ENCODE measurements around the gene HPCAL1.

Gene HPCAL1

GRCh38 chr2:10407841-10408648, 105.3 kb downstream of the HPCAL1 start:
- no peak for TF ChIP-seq CTCF (IDR thresholded peaks at IDR 0.05; ENCODE audit: low read depth, low read length)
- no peak overlapping the region for H3K4me3 ChIP-seq (ENCODE audit: low read depth, low read length)

GRCh38 chr2:10408649-10409579, 106.2 kb downstream of the HPCAL1 start:
- H3K4me3 ChIP-seq (ENCODE audit: low read depth, low read length): no peak overlapping the region
- peak; percentile 92 for TF ChIP-seq CTCF (IDR thresholded peaks at IDR 0.05; ENCODE audit: low read depth, low read length)

GRCh38 chr2:10410001-10410822, 107.5 kb downstream of the HPCAL1 start:
- no peak overlapping the region for H3K4me3 ChIP-seq (ENCODE audit: low read depth, low read length)
- TF ChIP-seq CTCF (IDR thresholded peaks at IDR 0.05; ENCODE audit: low read depth, low read length): no peak

- H3K4me3 ChIP-seq (ENCODE audit: low read depth, low read length): no peak overlapping the region
- no peak for TF ChIP-seq CTCF (IDR thresholded peaks at IDR 0.05; ENCODE audit: low read depth, low read length)
These were observed 108.2 kb downstream of the HPCAL1 start for GRCh38 chr2:10410823-10411437.

- H3K4me3 ChIP-seq (ENCODE audit: low read depth, low read length): no peak overlapping the region
- TF ChIP-seq CTCF (IDR thresholded peaks at IDR 0.05; ENCODE audit: low read depth, low read length): no peak
These were observed 108.9 kb downstream of the HPCAL1 start for GRCh38 chr2:10411557-10411956.

- H3K4me3 ChIP-seq (ENCODE audit: low read depth, low read length): no peak overlapping the region
- TF ChIP-seq CTCF (IDR thresholded peaks at IDR 0.05; ENCODE audit: low read depth, low read length): no peak
These were observed 109.7 kb downstream of the HPCAL1 start for GRCh38 chr2:10412380-10412779.

Data from WI38 (cell line).